NCI-H146 treated with DMSO at 0.1 percent for 48 hours (cell line): ENCODE data around the gene RAVER2.

Experiments
- DNase-seq: peaks from one replicate; lab custom pipeline; 2025; ENCODE audit not compliant: unreplicated experiment; lab: John Stamatoyannopoulos, UW

The RAVER2 gene

GRCh38 chr1:64845831-64846425 is 101.1 kb downstream of the RAVER2 start:
- DNase-seq = no peak

GRCh38 chr1:64846573-64847430 is 101.9 kb downstream of the RAVER2 start:
- DNase-seq = no peak

- DNase-seq = no peak
These were observed 102.8 kb downstream of the RAVER2 start for GRCh38 chr1:64847666-64848065.

GRCh38 chr1:64848136-64848535 is 103.3 kb downstream of the RAVER2 start:
- DNase-seq = no peak

GRCh38 chr1:64848803-64849202 is 103.9 kb downstream of the RAVER2 start:
- DNase-seq = no peak

- DNase-seq = no peak
These were observed 105.1 kb downstream of the RAVER2 start for GRCh38 chr1:64849942-64850341.

GRCh38 chr1:64850846-64851245 is 106.0 kb downstream of the RAVER2 start:
- DNase-seq = no peak

GRCh38 chr1:64851664-64852063 is 106.8 kb downstream of the RAVER2 start:
- DNase-seq = no peak

- DNase-seq = no peak
These were observed 109.8 kb downstream of the RAVER2 start for GRCh38 chr1:64854674-64855073.

- DNase-seq = no peak
These were observed 110.7 kb downstream of the RAVER2 start for GRCh38 chr1:64855557-64855956.

- DNase-seq = no peak
These were observed 111.7 kb downstream of the RAVER2 start for GRCh38 chr1:64856553-64856952.

- DNase-seq = no peak
These were observed 112.5 kb downstream of the RAVER2 start for GRCh38 chr1:64857347-64857746.

GRCh38 chr1:64861611-64862010 is 116.7 kb downstream of the RAVER2 start:
- DNase-seq = peak; percentile 68

- no peak for DNase-seq
These were observed 119.4 kb downstream of the RAVER2 start for GRCh38 chr1:64864018-64864940.

GRCh38 chr1:64865105-64865757 is 120.4 kb downstream of the RAVER2 start:
- DNase-seq = no peak

GRCh38 chr1:64866689-64867088 is 121.8 kb downstream of the RAVER2 start:
- no peak for DNase-seq

GRCh38 chr1:64867266-64867665 is 122.4 kb downstream of the RAVER2 start:
- no peak for DNase-seq

- DNase-seq = no peak
These were observed 126.4 kb downstream of the RAVER2 start for GRCh38 chr1:64871256-64871655.

GRCh38 chr1:64872067-64872466 is 127.2 kb downstream of the RAVER2 start:
- DNase-seq = no peak

- no peak for DNase-seq
These were observed 128.7 kb downstream of the RAVER2 start for GRCh38 chr1:64873576-64873975.

GRCh38 chr1:64874666-64875065 is 129.8 kb downstream of the RAVER2 start:
- no peak for DNase-seq
